Esophagus (tissue), 2 donors: ENCODE results near the gene IL1RAPL1. TPM values are rescaled to one million over a fixed set of nuclear protein-coding genes. Genes with fewer than 3 reads are reported as not detected.

Experiments used
- H3K27ac ChIP-seq, 2 donors: one replicate each; pipeline ENCODE4 v1.5.1; 2013; ENCODE audit warnings: low read depth in 2 of 2, mild to moderate bottlenecking in 2 of 2, inconsistent platforms in 1 of 2, low read length in 1 of 2, moderate library complexity in 1 of 2
- H3K27me3 ChIP-seq, 2 donors: one replicate each; pipeline ENCODE4 v1.6.1; 2013; ENCODE audit warnings: low read length in 2 of 2, control low read depth in 1 of 2, mild to moderate bottlenecking in 1 of 2; ENCODE audit not compliant: insufficient read depth in 2 of 2, control insufficient read depth in 1 of 2
- H3K36me3 ChIP-seq, 2 donors: one replicate each; pipeline ENCODE4 v1.6.1; 2013; ENCODE audit warnings: low read length in 1 of 2; ENCODE audit not compliant: control insufficient read depth in 2 of 2, insufficient read depth in 2 of 2
- H3K4me1 ChIP-seq, 2 donors: one replicate each; pipeline ENCODE4 v1.6.1; 2013; ENCODE audit warnings: low read length in 1 of 2; ENCODE audit not compliant: control insufficient read depth in 2 of 2, insufficient read depth in 2 of 2
- H3K4me3 ChIP-seq, 2 donors: one replicate each; pipeline ENCODE4 v1.5.1; 2013; ENCODE audit warnings: low read length in 2 of 2, mild to moderate bottlenecking in 2 of 2, low read depth in 1 of 2, moderate library complexity in 1 of 2
- H3K9me3 ChIP-seq, 2 donors: one replicate each; pipeline ENCODE4 v1.6.1; 2013; ENCODE audit warnings: mild to moderate bottlenecking in 2 of 2, low read depth in 1 of 2, low read length in 1 of 2, moderate library complexity in 1 of 2; ENCODE audit not compliant: control insufficient read depth in 2 of 2, insufficient read depth in 1 of 2
- WGBS, 2 donors: extraction: QIAGEN DNeasy Blood & Tissue Kit; methylation state at CpG; one replicate each; pipeline ENCODE4 v1.1.7; 2013; 5-methylcytosine and 5-hydroxymethylcytosine counted together
- polyA plus RNA-seq, 2 donors: library from polyadenylated mRNA; stranded (reverse); fragments of 200-250 nt; gene quantifications; one replicate each; pipeline ENCODE4 v1.2.3, GENCODE V29; 2013
- donor health status: healthy with polysubstance abuse.
- donor health status: Bipolar disorder and iron deficiency.

Gene IL1RAPL1
- polyA plus RNA-seq, 2 donors = 0.02 to 0.04 TPM

DNA sequence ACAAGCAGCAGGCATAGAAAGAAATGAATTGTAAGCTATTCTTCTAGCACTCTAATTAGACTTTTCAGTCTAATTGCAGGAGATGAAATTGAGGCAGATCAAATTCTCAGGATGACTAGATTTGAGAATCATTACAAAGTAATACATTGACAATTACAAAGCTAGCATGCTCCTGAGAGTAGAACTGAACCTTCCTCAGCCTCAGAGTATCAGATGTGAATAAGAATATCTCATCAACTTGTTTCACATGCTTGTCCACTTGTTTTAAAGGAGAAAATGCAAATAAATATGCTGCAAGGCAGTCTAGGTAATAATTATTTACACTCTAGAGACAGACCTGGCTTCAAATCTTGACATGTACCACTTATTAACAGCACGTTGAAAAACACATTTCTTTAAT lies 1137.1 kb downstream of the IL1RAPL1 start:
- H3K27me3 ChIP-seq = no peaks in the 10 kb centered on the region
- no peaks in the 10 kb centered on the region for H3K4me1 ChIP-seq
- no peaks in the 10 kb centered on the region for H3K36me3 ChIP-seq
- H3K4me3 ChIP-seq = no peak overlapping the region
- no peaks in the 10 kb centered on the region for H3K9me3 ChIP-seq
- 40% methylated on average over 1 of the region's 1 CpG for WGBS, 2 donors
- no peak overlapping the region for H3K27ac ChIP-seq

DNA sequence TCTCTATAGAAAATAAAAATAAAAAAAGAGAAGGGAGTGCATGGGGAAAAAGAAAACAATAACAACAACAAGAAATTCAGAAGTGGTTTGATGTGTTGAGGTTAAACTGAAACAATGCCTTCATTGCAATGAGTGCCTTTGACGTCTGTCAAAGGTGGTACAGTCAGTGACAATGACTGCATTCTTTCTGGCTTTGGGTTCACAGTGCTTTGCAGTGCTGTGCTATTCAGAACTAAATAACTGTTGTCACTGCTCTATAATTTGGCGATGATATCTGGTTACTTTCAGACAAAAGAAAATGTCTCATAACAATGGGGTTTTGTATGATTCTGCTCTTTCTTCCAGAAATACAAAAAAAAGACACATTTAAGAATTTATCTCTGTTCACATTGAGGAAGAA lies 1139.6 kb downstream of the IL1RAPL1 start:
- no peaks in the 10 kb centered on the region for H3K4me1 ChIP-seq
- 61 to 75% methylated on average over 2 of the region's 2 CpGs for WGBS, 2 donors
- no peaks in the 10 kb centered on the region for H3K9me3 ChIP-seq
- no peaks in the 10 kb centered on the region for H3K27me3 ChIP-seq
- H3K27ac ChIP-seq = no peak overlapping the region
- H3K4me3 ChIP-seq = no peak overlapping the region
- no peaks in the 10 kb centered on the region for H3K36me3 ChIP-seq

DNA sequence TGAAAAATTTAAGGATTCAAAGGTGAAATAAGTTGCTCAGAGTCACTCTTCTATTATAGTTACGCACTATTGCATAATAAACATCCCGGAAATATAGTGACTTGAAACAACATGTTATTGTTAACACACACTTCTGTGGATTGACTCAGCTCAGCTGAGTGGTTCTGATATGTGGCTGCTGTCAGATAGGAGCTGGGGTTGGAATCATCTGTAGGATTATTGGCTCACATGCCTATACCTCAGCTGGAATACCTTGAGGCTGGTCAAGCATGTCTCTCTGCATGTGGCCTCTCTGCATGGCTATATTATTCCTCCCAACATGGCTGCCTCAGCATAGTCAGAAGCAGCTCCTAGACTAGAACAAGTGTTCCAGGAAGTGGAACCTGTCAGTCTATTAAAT lies 1141.4 kb downstream of the IL1RAPL1 start:
- Histone ChIP-seq H3K4me3 (no peak overlapping the region), H3K9me3 (no peaks in the 10 kb centered on the region), H3K27me3 (no peaks in the 10 kb centered on the region), H3K27ac (no peak overlapping the region), H3K4me1 (no peaks in the 10 kb centered on the region), H3K36me3 (no peaks in the 10 kb centered on the region)
- 57 to 80% methylated on average over 2 of the region's 2 CpGs for WGBS, 2 donors

DNA sequence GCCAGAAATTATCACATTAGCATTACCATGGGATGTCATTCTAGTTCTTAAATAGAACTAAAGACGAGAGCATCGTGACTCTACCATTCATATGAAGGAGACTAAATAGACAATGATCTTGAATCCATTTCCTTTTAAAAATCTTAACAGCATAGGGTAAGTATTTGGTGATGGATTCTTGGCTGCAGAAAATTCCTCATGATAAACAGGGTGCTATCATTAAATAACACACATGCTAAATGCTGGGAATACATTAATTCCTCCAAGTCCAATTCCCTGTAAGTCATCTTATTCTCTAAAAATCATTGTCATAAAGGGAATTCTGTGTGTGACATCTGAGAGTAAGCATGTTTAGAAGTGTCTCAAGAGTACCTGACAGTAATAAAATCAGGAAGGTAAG lies 1157.7 kb downstream of the IL1RAPL1 start:
- Histone ChIP-seq H3K4me3 (no peak overlapping the region), H3K27me3 (no peaks in the 10 kb centered on the region), H3K9me3 (no peaks in the 10 kb centered on the region), H3K27ac (no peak overlapping the region), H3K4me1 (no peaks in the 10 kb centered on the region), H3K36me3 (no peaks in the 10 kb centered on the region)
- 75 to 79% methylated on average over 2 of the region's 2 CpGs for WGBS, 2 donors

DNA sequence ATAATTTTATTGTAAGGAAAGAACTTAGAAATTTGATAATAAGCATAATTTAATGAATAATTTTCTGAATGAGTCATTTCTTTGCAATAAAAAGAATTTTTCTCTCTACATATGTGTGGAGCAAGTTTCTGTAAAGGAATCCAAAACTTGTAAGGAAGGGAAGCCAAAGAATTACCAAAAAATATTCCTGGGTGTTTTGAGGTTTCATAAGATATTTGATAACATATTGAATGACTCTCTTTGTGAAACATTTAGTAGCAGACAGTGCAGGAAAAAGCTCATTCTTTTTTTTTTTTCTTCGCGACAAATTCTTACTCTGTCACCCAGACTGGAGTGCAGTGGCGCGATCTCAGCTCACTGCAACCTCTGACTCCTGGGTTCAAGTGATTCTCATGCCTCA lies 1159.1 kb downstream of the IL1RAPL1 start:
- no peaks in the 10 kb centered on the region for H3K4me1 ChIP-seq
- no peaks in the 10 kb centered on the region for H3K9me3 ChIP-seq
- 91 to 95% methylated on average over 4 of the region's 4 CpGs for WGBS, 2 donors
- no peaks in the 10 kb centered on the region for H3K36me3 ChIP-seq
- H3K27me3 ChIP-seq = no peaks in the 10 kb centered on the region
- no peak overlapping the region for H3K27ac ChIP-seq
- no peak overlapping the region for H3K4me3 ChIP-seq

DNA sequence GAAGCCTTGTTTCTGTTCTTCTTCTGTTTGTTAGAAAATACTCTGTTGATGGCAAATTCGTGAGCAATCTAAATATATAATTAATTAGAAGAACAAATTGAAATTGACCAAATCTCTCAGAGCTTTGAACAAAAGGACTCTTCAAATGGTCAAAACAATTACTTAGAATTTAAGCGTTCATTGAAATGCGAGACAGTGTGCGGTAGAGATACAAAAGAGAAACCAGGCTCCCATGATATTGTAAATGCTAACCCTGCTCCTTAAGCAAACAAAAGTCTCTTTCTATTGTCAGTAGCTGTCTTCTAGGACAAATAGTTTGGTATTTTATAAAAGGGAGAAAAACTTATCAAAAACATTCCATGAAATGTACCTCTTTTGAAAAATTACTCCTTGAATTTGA lies 1174.8 kb downstream of the IL1RAPL1 start:
- H3K27ac ChIP-seq = no peak overlapping the region
- no peaks in the 10 kb centered on the region for H3K4me1 ChIP-seq
- no peaks in the 10 kb centered on the region for H3K27me3 ChIP-seq
- WGBS, 2 donors = 63 to 80% methylated on average over 4 of the region's 4 CpGs
- no peak overlapping the region for H3K4me3 ChIP-seq
- no peaks in the 10 kb centered on the region for H3K9me3 ChIP-seq
- H3K36me3 ChIP-seq = no peaks in the 10 kb centered on the region

DNA sequence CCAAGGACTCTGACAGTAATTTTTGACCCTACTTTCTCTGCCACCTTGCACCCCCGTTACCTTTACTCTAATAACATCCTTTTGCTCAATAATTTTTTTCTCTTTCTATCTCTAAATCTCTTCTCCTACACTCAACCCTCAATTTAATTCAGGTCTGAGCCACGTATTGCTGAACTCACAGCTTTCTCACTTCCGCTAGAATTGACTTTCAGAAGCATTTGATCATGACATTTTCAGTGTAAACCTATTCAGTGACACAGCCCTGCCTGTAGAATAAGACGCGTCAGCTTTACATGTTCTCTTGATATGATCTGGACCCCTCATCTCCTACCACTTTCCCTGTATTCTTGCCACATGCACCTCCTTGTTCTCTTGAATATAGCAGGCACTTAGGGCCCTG lies 1188.6 kb downstream of the IL1RAPL1 start:
- no peak overlapping the region for H3K27ac ChIP-seq
- no peaks in the 10 kb centered on the region for H3K27me3 ChIP-seq
- H3K9me3 ChIP-seq = no peaks in the 10 kb centered on the region
- H3K36me3 ChIP-seq = no peaks in the 10 kb centered on the region
- 77 to 93% methylated on average over 5 of the region's 5 CpGs for WGBS, 2 donors
- no peak overlapping the region for H3K4me3 ChIP-seq
- H3K4me1 ChIP-seq = no peaks in the 10 kb centered on the region

DNA sequence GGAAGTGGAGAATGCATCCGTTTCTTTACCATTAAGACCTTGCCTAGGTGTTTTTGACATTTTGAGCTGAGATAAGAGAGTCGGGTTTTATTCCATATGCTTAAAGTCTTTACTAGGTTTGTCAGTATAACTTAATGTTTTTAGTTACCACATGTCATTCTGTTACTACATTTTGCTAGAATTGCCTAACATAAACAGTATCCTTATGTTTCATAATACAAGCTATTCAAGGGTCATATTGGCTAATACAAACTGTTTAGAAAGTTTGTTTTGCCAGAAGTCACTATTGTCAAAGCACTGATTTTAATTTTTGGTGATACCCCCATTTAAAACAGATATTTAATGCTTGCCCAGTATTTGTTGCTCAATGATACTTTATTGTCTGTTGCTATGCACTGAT lies 1200.4 kb downstream of the IL1RAPL1 start:
- 82 to 92% methylated on average over 2 of the region's 2 CpGs for WGBS, 2 donors
- H3K27me3 ChIP-seq = no peaks in the 10 kb centered on the region
- H3K4me1 ChIP-seq = no peaks in the 10 kb centered on the region
- no peaks in the 10 kb centered on the region for H3K9me3 ChIP-seq
- H3K36me3 ChIP-seq = no peaks in the 10 kb centered on the region
- no peak overlapping the region for H3K27ac ChIP-seq
- H3K4me3 ChIP-seq = no peak overlapping the region

DNA sequence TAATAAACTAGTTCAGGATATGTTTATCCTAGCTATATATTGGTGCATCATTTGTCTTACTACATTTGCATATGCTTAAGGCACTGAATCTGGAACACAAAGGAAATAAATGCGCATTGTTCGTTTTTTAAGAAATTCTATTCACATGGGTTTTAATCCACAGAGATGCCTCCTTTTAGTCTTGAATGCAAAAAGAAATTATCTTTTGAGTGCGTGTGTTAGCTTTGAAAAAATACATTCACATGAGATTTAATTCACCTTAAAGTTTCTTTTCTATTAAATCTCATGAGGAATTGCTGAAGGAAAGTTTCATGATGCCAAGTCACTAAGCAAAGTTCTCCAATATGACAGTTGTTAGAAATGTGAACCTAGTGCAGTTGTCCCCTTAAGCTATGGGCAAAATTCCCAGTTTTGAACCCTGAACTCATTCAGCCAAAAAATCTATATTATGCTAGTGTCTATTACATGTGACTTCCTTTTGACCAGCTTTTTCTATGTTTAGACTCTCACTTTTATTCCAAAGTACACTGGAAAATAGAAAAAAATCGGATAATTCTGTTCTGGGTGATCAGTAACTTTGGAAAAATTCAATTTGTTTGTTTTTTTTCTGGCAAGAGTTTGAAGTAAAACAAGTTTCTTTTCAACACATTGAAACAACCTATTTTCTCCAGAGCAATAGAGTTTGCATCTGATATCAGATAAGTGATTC lies 1201.9 kb downstream of the IL1RAPL1 start:
- WGBS, 2 donors = 59 to 64% methylated on average over 4 of the region's 4 CpGs
- Histone ChIP-seq H3K4me1 (no peaks in the 10 kb centered on the region), H3K27ac (no peak overlapping the region), H3K4me3 (no peak overlapping the region), H3K27me3 (no peaks in the 10 kb centered on the region), H3K9me3 (no peaks in the 10 kb centered on the region), H3K36me3 (no peaks in the 10 kb centered on the region)

DNA sequence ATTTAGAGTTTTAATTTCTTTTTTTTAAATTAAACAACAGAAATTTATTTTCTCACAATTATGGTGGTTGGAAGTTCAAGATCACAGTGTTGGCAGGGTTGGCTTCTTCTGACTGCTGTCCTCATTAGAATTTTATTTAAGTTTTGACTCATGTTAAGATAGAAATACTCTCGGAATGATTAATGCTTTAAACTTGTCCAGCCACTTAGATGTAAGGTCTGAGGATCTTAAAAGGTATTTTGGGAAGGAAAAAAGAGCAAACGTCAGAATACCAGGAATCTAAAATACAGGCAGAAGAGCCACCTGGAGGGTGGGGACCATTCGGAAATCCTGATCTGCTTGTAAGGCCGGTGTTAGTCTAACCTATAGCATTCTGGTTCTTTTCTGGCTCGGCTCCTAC lies 1205.1 kb downstream of the IL1RAPL1 start:
- Histone ChIP-seq H3K27me3 (no peaks in the 10 kb centered on the region), H3K36me3 (no peaks in the 10 kb centered on the region), H3K4me3 (no peak overlapping the region), H3K4me1 (no peaks in the 10 kb centered on the region), H3K9me3 (no peaks in the 10 kb centered on the region), H3K27ac (no peak overlapping the region)
- WGBS, 2 donors = 52 to 62% methylated on average over 5 of the region's 5 CpGs
